ENCODE results near the gene WASF3.

DNA sequence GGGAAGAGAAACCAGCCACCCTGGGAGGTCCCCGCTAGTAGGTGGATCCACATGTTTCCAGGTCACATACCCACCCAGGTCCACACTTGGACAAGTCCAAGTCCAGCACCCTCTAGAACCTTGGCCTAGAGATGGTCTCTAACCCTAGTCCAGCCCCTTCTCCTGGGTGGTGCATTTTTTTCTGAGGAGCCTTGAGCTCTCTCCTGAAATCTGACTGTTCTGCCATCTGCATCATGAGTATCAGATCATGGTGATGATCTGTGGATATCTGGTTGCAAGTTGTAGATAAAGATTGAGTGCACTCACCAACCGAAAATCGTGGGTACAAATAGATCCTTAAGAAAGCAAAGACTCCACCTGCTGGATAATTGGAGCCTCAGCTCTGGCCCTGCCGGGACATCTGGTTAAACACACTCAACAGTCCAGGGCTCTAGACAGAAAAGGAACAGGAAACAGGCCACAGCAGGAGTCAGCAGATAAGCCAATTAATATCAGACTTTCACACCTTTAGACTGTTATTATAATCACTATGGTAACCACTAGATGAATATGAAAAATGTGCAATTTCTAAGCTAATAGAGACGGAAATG lies 162.0 kb downstream of the WASF3 start:
- no peak for TF ChIP-seq YY1 (IDR thresholded peaks at IDR 0.05; ENCODE audit: insufficient read depth, insufficient read length)
- no peak for TF ChIP-seq ZNF274 (IDR thresholded peaks at IDR 0.05; ENCODE audit: low read depth, low read length)
